GM12873 (cell line): Measurements from ENCODE around the gene CLEC10A.

Source experiments
- CTCF ChIP-seq: IDR thresholded peaks from 2 replicates; pipeline ENCODE4 v1.5.1; 2012; ENCODE audit warnings: low read depth, mild to moderate bottlenecking, moderate library complexity, low read length, control low read depth; ENCODE audit not compliant: insufficient read depth; ENCODE audit errors: missing control alignments

CLEC10A gene

GRCh38 chr17:7081341-7082062 is 1.5 kb upstream of the CLEC10A start:
- TF ChIP-seq CTCF: no peak

- no peak for TF ChIP-seq CTCF
Observed at GRCh38 chr17:7080456-7081041, 498 bp upstream of the CLEC10A start.

GRCh38 chr17:7078711-7079110 is 1.3 kb downstream of the CLEC10A start:
- no peak for TF ChIP-seq CTCF

- TF ChIP-seq CTCF: no peak
Observed at GRCh38 chr17:7077911-7078546, 2.0 kb downstream of the CLEC10A start.

- no peak for TF ChIP-seq CTCF
Observed at GRCh38 chr17:7074931-7075330, 5.1 kb downstream of the CLEC10A start.

- TF ChIP-seq CTCF: no peak
Observed at GRCh38 chr17:7072406-7072805, 7.6 kb downstream of the CLEC10A start.

GRCh38 chr17:7070712-7071111 is 9.3 kb downstream of the CLEC10A start:
- no peak for TF ChIP-seq CTCF
